ENCODE measurements around the gene PPP1R16B.

GRCh38 chr20:38877483-38877882 lies 72.0 kb downstream of the PPP1R16B start:
- TF ChIP-seq POLR2A (IDR thresholded peaks at IDR 0.05; ENCODE audit: low read length), result no peak
- TF ChIP-seq GATA1 (IDR thresholded peaks at IDR 0.05; ENCODE audit: low read depth, low read length), result no peak
